ENCODE measurements around the gene HTT. TPM values are rescaled to one million over a fixed set of nuclear protein-coding genes. Genes with fewer than 3 reads are reported as not detected.

The HTT gene
- total and polyA plus RNA-seq, 10 of the 15 experiments (the other 5 are each of a cell fraction or from before 2014, with no cell fraction given): 3.3 to 113 (median 43.3) TPM

DNA sequence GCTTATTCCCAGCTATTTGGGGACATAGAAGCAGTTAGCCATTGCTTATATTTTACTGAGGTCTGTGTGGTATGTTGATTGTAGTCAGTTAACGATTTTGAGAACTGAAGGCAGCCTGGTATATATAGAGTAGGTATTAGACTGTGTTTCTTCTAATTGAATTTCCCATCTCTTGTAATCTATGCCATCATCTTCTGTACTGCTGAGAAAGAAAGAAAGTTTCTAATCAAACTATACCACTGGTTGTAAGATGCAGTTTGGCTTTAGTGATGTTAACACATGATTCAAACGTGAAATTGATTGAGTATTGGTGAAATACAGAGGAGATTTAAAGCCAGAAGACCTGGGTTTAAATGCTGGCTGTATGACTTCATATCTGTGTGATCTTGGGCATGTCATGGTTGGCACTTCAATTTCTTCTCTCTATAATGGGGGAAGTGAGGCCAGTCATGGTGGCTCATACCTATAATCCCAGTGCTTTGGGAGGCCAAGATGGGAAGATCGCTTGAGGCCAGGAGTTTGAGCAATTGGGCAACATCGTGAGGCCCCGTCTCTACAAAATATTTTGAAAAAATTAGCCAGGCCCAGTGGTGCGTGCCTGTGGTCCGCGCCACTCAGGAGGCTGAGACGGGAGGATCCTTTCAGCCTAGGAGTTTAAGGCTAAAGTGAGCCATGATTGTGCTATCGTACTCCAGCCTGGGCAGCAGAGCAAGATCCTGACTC, 11.6 kb downstream of the HTT start:
- Histone ChIP-seq H4K20me1 (ENCODE audit: control insufficient read depth, insufficient read depth) (no peaks in the 10 kb centered on the region), H2AFZ (ENCODE audit: control insufficient read depth, low read depth, low read length) (no peak overlapping the region), H3K36me3 (ENCODE audit: control insufficient read depth in 2 of 2, insufficient read depth in 2 of 2, low read length in 1 of 2) (peaks cover 3 to 26% of the 10 kb centered on the region in 2 experiments), H3K79me2 (ENCODE audit: control insufficient read depth, insufficient read depth, low read length) (peaks cover 88% of the 10 kb centered on the region), H3K4me2 (ENCODE audit: control insufficient read depth, insufficient read depth) (peak overlapping the region; percentile 10; the same call in 1 of the 2 replicates), H3K9ac (ENCODE audit: control insufficient read depth, insufficient read depth, low read length) (no peak overlapping the region), H3K27me3 (replicated peaks in 1 of 2; ENCODE audit: control insufficient read depth in 2 of 2, insufficient read depth in 2 of 2, low read length in 1 of 2) (no peaks in the 10 kb centered on the region), H3K4me3 (peak overlapping the region; percentile 34), H3K4me1 (ENCODE audit: control insufficient read depth, insufficient read depth, low read length) (peaks cover 44% of the 10 kb centered on the region), H3K27ac (ENCODE audit: control insufficient read depth, insufficient read depth) (peak overlapping the region; percentile 70), H3K9me3 (replicated peaks; ENCODE audit: control insufficient read depth, insufficient read depth, low read length) (no peaks in the 10 kb centered on the region)
- intact Hi-C loops (cut with micrococcal nuclease; ENCODE audit: unreplicated experiment) (no loop called here), in situ Hi-C loops (cut with MboI) (no loop called here)
- DNase-seq (ENCODE audit: low read depth, low spot score) (no peak), FAIRE-seq (peak; percentile 70), ATAC-seq (peak; percentile 38)
- no TSS peak for BruUV-seq (replicated peaks)
- ChIA-PET SMC1A (ENCODE audit: uncharacterized antibody, unreplicated experiment) (no interaction called here), RAD21 (ENCODE audit: unreplicated experiment) (interaction anchor here (1.0 kb wide), 1 partner anchor 16 kb away, joined by 4 read pairs; no protein-coding TSS in a partner anchor), CTCF (interaction anchor here (1.2 kb wide), 1 partner anchor 13 kb away, joined by 3 read pairs; no protein-coding TSS in a partner anchor), POLR2A (no interaction called here)
- TF ChIP-seq, protein P1, sequence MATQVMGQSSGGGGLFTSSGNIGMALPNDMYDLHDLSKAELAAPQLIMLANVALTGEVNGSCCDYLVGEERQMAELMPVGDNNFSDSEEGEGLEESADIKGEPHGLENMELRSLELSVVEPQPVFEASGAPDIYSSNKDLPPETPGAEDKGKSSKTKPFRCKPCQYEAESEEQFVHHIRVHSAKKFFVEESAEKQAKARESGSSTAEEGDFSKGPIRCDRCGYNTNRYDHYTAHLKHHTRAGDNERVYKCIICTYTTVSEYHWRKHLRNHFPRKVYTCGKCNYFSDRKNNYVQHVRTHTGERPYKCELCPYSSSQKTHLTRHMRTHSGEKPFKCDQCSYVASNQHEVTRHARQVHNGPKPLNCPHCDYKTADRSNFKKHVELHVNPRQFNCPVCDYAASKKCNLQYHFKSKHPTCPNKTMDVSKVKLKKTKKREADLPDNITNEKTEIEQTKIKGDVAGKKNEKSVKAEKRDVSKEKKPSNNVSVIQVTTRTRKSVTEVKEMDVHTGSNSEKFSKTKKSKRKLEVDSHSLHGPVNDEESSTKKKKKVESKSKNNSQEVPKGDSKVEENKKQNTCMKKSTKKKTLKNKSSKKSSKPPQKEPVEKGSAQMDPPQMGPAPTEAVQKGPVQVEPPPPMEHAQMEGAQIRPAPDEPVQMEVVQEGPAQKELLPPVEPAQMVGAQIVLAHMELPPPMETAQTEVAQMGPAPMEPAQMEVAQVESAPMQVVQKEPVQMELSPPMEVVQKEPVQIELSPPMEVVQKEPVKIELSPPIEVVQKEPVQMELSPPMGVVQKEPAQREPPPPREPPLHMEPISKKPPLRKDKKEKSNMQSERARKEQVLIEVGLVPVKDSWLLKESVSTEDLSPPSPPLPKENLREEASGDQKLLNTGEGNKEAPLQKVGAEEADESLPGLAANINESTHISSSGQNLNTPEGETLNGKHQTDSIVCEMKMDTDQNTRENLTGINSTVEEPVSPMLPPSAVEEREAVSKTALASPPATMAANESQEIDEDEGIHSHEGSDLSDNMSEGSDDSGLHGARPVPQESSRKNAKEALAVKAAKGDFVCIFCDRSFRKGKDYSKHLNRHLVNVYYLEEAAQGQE (IDR thresholded peaks at IDR 0.05; ENCODE audit: low read depth, low read length): no peak
- TF ChIP-seq, protein P2, sequence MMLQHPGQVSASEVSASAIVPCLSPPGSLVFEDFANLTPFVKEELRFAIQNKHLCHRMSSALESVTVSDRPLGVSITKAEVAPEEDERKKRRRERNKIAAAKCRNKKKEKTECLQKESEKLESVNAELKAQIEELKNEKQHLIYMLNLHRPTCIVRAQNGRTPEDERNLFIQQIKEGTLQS (IDR thresholded peaks at IDR 0.05; ENCODE audit: borderline replicate concordance, extremely low read depth, low read depth, low read length): no peak
- TF ChIP-seq YBX1 (IDR thresholded peaks at IDR 0.05): no peak
- TF ChIP-seq MYB (IDR thresholded peaks at IDR 0.05; ENCODE audit: borderline replicate concordance, low read depth, low read length): no peak
- TF ChIP-seq SMAD5 (IDR thresholded peaks at IDR 0.05; ENCODE audit: low read depth): no peak
- TF ChIP-seq, protein P3, sequence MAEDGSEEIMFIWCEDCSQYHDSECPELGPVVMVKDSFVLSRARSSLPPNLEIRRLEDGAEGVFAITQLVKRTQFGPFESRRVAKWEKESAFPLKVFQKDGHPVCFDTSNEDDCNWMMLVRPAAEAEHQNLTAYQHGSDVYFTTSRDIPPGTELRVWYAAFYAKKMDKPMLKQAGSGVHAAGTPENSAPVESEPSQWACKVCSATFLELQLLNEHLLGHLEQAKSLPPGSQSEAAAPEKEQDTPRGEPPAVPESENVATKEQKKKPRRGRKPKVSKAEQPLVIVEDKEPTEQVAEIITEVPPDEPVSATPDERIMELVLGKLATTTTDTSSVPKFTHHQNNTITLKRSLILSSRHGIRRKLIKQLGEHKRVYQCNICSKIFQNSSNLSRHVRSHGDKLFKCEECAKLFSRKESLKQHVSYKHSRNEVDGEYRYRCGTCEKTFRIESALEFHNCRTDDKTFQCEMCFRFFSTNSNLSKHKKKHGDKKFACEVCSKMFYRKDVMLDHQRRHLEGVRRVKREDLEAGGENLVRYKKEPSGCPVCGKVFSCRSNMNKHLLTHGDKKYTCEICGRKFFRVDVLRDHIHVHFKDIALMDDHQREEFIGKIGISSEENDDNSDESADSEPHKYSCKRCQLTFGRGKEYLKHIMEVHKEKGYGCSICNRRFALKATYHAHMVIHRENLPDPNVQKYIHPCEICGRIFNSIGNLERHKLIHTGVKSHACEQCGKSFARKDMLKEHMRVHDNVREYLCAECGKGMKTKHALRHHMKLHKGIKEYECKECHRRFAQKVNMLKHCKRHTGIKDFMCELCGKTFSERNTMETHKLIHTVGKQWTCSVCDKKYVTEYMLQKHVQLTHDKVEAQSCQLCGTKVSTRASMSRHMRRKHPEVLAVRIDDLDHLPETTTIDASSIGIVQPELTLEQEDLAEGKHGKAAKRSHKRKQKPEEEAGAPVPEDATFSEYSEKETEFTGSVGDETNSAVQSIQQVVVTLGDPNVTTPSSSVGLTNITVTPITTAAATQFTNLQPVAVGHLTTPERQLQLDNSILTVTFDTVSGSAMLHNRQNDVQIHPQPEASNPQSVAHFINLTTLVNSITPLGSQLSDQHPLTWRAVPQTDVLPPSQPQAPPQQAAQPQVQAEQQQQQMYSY (CRISPR knock-in tag; IDR thresholded peaks at IDR 0.05): no peak
- 79% methylated on average over 10 of the region's 10 CpGs for WGBS (ENCODE audit: insufficient coverage, insufficient replicate concordance, low lambda C conversion rate, missing lambda C conversion rate)

All from GM12878 (cell line).